ENCODE data around the gene ATR.
"Not testable (repeated sequence)": the region's sequence is repeated elsewhere in the genome, so short reads cannot be mapped to it uniquely, and the experiment has no call there.

ATR gene

DNA sequence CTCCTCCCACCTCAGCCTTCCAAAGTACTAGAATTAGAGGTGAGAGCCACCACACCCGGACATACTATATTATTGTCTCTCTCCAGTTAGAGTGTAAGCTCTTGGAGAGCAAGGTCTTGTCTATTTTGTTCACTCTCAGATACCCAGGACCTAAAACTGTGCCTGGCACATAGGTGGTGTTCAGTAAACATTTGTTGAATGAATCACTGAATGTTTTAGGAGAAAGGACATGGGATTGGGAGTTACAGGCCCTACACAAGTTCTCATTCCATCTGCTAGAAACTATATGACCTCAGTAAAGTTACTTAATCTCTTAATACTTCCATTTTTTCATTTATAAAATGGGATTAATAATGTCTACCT lies 1.5 kb upstream of the ATR start:
- in situ Hi-C loops (cut with MboI; ENCODE audit: low sequenced_read_pairs, unreplicated experiment) = no loop called here
- no peak for DNase-seq (ENCODE audit: low spot score)
- TF ChIP-seq, protein P1, sequence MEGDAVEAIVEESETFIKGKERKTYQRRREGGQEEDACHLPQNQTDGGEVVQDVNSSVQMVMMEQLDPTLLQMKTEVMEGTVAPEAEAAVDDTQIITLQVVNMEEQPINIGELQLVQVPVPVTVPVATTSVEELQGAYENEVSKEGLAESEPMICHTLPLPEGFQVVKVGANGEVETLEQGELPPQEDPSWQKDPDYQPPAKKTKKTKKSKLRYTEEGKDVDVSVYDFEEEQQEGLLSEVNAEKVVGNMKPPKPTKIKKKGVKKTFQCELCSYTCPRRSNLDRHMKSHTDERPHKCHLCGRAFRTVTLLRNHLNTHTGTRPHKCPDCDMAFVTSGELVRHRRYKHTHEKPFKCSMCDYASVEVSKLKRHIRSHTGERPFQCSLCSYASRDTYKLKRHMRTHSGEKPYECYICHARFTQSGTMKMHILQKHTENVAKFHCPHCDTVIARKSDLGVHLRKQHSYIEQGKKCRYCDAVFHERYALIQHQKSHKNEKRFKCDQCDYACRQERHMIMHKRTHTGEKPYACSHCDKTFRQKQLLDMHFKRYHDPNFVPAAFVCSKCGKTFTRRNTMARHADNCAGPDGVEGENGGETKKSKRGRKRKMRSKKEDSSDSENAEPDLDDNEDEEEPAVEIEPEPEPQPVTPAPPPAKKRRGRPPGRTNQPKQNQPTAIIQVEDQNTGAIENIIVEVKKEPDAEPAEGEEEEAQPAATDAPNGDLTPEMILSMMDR (IDR thresholded peaks at IDR 0.05; ENCODE audit: borderline replicate concordance, control extremely low read depth, extremely low read depth, insufficient read depth, missing control alignments) = no peak

DNA sequence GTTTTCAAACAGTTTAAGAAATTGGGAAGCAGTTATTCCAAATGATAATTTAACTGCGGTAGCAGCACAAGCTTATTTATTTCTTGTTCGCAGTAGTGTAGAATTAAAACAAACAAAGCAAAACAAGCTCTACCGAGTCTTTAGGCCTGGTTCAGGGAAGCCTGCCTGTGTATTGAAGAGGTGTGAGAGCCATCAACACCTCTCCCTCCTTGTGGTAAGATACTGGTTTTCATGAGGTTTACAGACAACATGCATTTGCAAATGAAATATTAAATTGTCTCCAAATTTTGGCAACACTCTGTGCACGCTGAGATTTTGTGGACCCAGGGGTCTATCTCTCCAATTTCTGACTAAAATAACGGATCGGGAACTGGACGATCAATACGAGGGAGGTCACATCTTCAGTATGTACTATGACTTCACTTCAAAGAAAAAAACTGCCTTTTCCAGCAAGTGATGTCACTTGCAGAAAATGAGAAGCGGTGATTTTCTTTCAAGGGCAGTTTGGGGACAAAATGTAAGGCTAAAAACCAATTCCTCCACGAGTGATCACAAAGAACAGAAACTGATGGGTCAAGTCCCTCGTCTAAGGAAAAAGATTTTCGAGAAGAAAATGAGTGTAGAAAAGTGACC lies 721 bp downstream of the ATR start:
- TF ChIP-seq, protein P1 (IDR thresholded peaks at IDR 0.05; ENCODE audit: borderline replicate concordance, control extremely low read depth, extremely low read depth, insufficient read depth, missing control alignments) = no peak
- DNase-seq (ENCODE audit: low spot score) = no peak
- in situ Hi-C loops (cut with MboI; ENCODE audit: low sequenced_read_pairs, unreplicated experiment) = loop anchor here (10.0 kb wide), 1 partner anchor 417 kb away; no protein-coding TSS in a partner anchor

DNA sequence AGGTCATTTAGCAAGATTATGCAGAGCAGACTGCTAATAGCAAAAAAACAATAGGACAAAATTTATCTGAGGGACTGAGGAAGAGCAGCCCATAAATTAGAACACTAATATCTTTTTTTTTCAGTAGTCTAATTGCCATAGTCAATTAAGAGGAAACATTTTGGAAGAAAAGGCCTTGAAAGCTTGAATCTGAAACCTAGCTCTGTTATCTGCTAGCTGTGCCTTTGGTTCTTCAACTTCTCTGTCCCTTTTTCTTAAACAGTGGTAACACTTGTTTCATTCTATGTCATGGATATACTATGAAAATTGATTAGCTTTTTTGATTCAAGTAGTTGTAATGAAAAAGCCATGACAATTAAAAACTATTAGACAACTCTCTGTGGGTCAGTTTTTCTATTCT lies 1.7 kb downstream of the ATR start:
- TF ChIP-seq, protein P1 (IDR thresholded peaks at IDR 0.05; ENCODE audit: borderline replicate concordance, control extremely low read depth, extremely low read depth, insufficient read depth, missing control alignments) = no peak
- no peak for DNase-seq (ENCODE audit: low spot score)
- in situ Hi-C loops (cut with MboI; ENCODE audit: low sequenced_read_pairs, unreplicated experiment) = loop anchor here (10.0 kb wide), 1 partner anchor 418 kb away; no protein-coding TSS in a partner anchor

DNA sequence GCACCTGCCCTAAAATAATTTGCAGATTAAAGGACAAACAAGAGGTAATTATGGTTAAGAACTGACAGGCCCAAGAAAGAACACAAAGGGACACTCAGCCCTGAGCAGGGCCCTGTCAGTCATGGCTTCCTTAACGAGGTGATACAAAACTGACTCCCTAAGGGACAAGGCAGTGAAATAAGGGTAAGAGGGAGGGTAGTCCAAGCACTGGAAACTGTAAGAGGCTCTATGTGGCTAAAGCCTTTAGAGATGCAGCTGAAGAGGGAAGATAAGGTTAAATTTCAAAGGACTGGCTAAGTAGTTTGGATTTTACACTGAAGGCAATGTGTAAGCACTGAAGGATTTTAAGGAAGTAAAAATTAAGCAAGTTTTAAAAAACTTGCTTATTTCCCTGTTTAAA lies 3.9 kb downstream of the ATR start:
- DNase-seq (ENCODE audit: low spot score) = no peak
- in situ Hi-C loops (cut with MboI; ENCODE audit: low sequenced_read_pairs, unreplicated experiment) = loop anchor here (10.0 kb wide), 1 partner anchor 420 kb away; no protein-coding TSS in a partner anchor
- TF ChIP-seq, protein P1 (IDR thresholded peaks at IDR 0.05; ENCODE audit: borderline replicate concordance, control extremely low read depth, extremely low read depth, insufficient read depth, missing control alignments) = no peak

DNA sequence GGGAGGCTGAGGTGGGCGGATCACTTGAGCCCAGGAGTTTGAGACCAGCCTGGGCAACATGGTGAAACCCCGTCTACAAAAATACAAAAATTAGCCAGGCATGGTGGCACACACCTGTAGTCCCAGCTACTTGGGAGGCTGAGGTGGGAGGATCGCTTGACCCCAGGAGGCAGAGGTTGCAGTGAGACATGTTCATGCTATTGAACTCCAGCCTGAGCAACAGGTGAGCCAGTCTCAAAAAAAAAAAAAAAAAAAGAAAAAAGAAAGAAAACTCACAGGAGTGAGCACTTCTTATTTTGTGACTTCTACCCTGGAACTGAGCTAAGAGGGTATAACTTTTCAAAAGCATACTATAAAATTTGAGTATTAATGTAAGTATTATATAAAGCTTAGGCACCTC lies 4.3 kb downstream of the ATR start:
- in situ Hi-C loops (cut with MboI; ENCODE audit: low sequenced_read_pairs, unreplicated experiment) = loop anchor here (10.0 kb wide), 1 partner anchor 421 kb away; no protein-coding TSS in a partner anchor
- not testable (repeated sequence) for DNase-seq (ENCODE audit: low spot score)

DNA sequence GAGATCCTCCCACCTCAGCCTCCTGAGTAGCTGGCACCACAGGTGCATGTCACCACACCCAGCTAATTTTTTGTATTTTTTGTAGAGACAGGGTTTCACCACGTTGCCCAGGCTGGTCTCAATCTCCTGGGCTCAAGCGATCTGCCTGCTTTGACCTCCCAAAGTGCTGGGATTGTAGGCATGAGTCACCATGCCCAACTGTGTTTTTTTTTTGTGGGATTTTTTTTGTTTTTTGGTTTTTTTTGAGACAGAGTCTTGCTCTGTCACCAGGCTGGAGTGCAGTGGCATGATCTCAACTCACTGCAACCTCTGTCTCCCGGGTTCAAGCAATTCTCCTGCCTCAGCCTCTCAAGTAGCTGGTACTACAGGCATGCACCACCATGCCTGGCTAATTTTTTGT lies 9.1 kb downstream of the ATR start:
- in situ Hi-C loops (cut with MboI; ENCODE audit: low sequenced_read_pairs, unreplicated experiment); DNase-seq (ENCODE audit: low spot score): not testable (repeated sequence)

DNA sequence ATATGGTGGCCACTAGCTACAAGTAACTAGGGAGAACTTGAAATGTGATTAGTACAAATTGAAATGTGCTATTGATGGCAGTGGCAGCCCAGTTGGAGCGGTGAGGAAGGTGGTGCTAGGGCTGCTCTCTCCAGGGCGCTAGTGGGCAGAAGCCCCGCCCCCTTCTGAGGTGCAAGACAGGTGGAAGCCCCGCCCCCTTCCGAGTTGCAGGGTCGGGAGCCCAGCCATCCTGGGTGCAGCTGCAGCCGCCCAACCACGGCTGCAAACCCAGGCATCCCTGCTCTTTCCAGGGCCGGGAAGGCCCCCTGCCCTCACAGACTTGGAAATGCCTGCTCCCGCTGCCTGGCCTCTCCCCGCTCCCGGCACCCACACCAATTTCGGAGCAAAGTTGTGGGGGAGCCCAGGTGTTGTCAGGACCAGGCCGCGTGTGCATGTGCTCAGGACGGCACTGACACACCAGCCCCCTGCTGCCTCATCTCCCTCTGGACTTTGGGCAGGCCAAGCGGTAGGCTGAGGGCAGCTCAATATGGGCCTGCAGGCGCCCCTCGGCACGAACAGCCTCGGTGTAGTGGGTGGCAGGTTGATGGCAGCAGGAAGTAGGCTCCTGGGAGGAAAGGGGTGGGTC lies 10.0 kb downstream of the ATR start:
- in situ Hi-C loops (cut with MboI; ENCODE audit: low sequenced_read_pairs, unreplicated experiment) = no loop called here
- TF ChIP-seq, protein P1 (IDR thresholded peaks at IDR 0.05; ENCODE audit: borderline replicate concordance, control extremely low read depth, extremely low read depth, insufficient read depth, missing control alignments) = no peak
- DNase-seq (ENCODE audit: low spot score) = no peak

All from GM13976 (cell line).